NCI-H2171 (cell line): ENCODE data around the gene JAM2.
"Not testable (repeated sequence)": the region's sequence is repeated elsewhere in the genome, so short reads cannot be mapped to it uniquely, and the experiment has no call there.

ENCODE experiments used
- DNase-seq: peaks from one replicate; lab custom pipeline; 2025; lab: John Stamatoyannopoulos, UW

JAM2 gene

DNA sequence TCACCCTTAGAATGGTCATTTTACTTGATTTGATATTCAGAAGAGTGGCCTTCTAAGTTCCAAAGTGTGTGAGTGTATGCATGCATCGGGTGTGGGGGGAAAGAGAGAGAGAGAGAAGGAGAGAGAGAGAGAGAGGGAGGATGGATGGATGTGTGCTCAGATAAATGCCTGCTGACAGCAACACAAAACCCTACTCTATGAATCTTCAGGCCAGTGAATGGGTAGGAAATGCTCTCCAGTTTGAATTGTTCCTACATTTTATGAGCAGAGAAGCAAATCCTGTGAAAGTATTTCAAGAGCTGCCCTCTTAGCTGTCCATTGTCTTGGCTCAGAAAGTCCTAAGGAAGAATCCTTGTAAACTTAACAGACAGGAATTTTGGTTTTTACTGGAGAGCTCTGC lies 7.4 kb downstream of the JAM2 start:
- no peak for DNase-seq

DNA sequence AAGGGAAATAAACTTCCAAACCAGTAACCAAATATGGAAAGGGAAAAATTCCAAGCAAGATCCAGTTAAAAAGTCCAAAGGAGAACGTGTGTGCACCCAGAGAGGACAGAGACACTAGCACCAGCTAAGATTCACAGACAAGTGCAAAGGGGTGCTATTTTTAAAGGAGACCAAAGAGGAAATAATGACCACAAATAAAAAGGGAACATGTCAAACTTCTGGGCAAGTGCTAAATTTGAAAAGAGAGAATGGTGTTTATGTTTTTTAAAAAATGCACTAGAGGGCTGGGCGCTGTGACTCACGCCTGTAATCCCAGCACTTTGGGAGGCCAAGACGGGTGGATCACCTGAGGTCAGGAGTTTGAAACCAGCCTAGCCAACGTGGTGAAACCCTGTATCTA lies 8.6 kb downstream of the JAM2 start:
- DNase-seq, result no peak

DNA sequence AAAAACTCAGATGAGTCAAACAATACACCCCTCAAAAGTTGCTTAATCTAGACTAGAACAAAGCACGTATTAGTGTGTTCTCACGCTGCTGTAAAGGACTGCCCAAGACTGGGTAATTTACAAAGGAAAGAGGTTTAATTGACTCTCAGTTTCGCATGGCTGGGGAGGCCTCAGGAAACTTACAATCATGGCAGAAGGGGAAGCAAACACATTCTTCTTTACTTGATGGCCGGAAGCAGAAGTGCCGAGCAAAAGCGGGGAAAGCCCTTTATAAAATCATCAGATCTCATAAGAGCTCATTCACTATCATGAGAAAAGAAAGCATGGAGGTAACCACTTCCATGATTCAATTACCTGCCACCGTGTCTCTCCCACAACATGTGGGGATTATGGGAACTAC lies 10.1 kb downstream of the JAM2 start:
- DNase-seq, result no peak

DNA sequence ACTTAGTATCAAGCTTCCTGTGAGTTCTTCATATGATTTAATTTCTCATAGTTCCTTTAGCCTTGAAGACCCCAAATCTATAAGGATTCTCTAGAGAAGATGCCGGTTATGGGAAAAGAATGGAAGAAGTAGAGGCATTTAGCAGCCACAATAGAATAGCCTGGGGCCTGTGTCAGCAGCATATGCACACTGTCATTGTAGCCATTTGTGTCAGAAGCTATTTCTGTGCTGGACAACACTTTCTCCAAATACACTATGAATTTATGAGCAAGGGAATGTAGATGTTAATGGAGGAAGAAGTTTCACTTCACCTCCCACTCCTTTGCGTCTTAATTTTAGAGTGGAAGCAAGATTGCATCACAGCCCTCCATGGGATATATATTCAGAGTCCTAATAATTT lies 17.4 kb downstream of the JAM2 start:
- DNase-seq, result no peak

DNA sequence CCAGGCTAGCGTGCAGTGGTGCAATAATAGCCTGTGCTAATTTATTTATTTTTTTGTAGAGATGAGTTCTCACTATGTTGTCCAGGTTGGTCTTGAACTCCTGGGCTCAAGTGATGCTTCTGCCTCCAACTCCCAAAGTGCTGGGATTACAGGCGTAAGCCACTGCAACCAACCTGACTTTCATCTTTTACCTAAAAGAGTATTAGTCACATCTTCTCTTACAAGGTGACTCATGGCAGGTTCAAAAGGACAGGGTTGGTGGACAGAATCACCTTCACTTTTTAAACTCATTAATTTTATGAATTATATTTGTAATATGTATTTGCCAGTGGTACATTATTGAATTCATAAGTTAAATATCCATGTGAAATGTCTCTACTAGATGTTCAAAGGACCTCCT lies 18.1 kb downstream of the JAM2 start:
- DNase-seq, result no peak

DNA sequence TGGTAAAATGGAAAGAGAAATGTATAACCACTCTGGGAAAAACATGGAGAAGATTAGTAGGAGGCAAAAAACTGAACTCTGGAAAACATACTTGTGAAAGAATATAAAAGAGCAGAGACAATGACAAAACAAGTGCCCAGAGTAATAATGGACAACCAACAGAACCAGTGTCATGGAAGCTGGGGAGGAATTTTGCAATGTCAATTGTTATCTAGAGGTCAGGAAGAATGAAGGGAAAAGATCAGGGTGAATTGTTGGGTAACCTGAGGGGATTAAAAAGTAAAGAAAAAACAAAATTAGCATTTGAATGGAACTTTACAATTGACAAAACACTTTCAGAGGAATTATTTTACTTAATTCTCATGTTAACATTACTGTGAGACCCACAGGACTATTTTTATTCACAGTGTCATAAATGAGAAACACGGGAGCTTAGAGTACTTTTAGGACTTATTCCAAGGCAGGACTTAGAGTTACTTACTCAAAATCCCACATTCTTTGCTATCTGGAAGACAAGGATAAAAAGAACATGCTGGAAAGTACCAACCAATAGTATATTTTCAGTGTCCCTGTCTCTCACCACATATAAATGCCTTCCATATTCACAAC lies 19.5 kb downstream of the JAM2 start:
- no peak for DNase-seq

DNA sequence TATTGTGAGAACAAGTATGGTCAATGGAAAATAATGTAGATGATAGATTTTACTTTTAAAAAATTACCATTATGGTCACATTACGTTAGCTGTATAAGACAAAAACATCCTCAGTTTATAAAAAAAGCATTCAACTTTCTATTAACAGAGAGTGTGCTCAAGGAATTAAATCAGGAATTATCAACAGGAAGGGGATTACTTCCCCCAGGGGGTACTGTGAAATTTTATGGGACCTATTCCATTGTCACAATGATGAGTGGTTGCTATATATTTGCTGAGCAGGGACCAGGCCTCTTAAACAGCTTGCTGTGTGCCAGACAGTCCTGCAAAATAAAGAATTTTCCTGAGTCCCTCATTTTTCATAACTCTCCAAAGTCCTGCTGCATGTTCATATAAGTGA lies 21.2 kb downstream of the JAM2 start:
- DNase-seq, result no peak

DNA sequence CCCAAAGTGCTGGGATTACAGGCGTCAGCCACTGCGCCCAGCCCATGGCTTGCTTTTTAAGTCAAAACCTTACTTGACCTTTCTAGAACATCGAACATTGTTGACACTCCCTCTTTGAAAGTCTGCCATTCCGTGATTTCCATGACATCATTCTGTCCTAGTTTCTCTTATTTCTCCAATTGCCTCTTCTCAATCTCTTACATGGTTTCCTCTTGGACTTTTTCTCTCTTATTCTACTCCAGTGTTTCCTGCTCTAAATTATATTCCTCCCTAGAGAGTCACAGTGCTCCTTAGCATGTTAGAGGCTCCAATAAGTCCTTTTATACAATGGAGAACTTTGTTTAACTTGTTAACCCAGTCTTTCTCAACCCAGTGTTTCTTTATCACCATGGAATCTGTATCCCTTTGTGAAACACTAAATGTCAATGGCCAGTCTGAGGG lies 25.5 kb downstream of the JAM2 start:
- DNase-seq, result no peak

DNA sequence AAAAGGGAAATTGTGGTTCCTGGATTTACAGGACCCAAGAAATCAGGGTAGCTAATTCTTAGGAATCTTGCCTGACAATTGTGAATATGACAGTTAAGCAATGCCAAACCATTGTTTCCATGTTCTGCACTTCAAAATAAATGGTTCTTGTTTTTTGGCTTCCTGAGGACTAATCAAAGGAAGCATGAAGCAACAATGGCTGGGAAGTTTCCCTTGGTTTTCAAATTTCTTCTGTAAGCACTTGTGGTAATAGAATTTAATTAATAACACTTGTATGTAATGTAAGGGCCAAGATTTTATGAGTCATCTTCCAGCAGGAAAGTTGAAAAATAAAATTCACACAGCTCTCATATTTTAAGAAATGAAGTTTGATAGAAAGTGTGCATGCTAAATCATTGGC lies 31.7 kb downstream of the JAM2 start:
- DNase-seq, result no peak

DNA sequence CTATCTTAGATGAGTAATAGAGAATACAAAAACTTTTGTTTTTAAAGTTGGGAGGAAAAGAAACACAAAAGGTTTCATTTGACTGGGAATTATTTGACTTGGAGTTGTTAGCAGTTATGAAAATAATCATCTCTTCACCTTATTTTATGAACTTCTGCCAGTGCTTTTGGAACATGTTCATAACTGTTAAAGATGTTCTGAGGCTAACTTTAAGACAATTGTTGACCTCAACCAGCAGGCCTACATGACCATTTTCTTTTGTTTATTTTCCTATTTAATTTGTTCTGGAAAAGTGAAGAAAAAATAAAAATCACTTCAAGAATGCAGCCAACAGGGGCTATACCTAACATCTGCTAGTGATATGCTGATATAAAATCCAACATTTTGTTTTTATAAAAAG lies 37.4 kb downstream of the JAM2 start:
- no peak for DNase-seq

DNA sequence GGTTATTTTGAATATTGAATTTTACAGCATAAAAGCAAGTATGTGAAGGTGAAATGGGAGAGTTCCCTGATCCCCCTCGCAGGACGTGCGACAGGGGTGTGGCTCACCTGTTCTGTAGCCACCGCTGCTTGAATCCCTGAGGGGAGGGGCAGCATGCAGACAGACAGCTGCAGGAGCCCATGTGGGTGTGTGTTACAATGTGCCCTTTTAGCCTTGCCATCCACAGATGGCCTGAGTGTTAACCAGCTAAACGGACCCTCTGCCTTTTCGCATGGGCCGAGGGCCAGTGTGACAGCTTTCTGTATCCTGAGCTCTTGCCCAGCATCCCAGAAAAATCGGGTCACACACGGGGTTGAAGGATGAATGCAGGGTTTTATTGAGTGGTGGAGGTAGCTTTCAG lies 43.3 kb downstream of the JAM2 start:
- no peak for DNase-seq

DNA sequence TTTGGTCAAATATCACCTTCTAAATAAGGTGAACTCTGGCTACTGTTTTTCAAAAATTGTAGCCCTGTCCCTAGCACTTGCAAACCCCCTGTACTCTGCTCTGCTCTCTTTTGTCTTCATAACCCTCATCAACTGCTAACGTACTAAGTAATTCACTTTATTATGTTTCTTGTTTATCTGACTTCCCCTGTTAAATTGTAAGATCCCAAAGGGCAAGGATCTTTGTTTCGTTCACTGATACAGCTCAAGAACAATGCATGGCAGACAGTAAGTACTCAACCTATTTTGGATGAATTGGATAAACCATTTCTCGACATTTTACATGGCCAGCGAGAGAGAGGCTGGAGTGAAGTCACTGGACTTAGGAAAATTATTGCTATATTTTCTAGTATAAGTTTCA lies 48.7 kb downstream of the JAM2 start:
- no peak for DNase-seq

DNA sequence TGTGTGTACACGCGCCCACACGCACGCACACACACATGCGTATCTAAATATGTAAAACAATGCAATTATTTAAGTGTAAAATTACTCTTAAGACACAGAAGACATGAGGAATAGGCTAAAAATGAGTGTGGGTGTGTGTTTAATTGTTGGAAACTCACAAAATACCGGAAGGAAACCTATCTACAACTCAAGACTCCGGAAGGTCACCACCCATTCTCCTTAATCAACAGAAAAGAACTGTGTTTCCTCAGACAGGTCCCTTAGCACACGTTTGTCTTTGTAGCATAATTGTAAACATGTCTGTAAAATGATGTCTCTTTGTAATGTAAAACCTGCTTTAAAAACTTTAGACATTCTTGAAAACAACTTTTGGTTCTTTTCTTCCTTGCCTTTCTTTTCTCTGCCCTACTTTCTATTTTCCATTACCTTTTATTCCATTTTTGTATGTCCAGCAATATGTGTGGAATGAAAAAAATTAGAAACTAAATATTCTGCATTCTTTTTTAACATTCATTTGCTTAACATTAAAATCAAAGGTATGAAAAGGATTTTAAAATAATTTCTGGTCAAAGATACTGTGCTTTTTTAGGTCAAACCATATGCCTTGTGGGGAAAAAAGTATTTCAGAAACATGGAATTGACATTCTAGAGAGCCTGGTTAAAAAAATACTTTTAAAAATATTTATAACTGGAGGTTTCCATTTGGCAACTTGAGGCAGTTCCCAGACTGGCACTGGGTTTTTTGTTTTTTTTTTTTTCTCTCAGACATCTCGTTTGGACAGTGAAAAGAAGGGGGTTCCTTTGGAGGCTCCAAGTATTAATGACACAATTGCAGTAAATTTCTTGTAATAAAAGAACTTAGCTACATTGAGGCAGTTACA lies 49.5 kb downstream of the JAM2 start:
- DNase-seq, result no peak

DNA sequence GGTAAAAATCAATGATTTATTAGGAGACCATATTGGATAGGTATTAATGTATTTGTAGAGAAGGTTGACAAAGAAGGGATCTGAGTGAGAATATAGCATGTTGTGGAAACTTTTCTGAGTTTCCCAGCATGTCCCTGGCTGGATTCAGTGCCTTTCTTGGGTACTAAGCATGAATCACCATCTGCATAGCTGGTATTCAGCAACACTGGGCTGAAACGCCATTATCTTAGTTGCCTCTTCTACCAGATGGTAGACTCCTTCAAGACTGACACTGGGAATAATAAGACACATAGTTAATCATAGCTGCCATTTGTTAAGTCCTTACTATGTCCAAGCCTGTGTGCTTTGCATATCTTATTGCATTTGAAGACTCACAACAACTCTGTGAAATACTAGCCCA lies 50.2 kb downstream of the JAM2 start:
- DNase-seq, result no peak

DNA sequence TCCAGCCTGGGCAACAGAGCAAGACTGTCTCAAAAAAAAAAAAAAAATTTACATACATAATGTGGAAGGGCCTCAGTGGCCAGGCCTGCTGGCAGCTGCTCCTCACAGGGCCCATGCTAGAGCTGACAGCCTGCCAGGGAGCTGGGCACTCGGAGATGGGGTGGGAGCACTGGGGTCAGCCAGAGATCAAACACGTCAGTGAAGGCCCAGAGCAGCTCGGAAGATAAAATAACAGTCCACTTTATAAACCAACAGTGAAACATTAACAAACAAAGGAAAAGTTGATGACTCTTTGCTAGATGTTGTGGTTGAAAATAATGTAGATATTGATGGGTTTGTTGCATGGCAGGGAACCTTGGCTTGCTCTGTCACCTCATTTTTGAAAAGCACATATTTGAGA lies 52.9 kb downstream of the JAM2 start:
- no peak for DNase-seq

DNA sequence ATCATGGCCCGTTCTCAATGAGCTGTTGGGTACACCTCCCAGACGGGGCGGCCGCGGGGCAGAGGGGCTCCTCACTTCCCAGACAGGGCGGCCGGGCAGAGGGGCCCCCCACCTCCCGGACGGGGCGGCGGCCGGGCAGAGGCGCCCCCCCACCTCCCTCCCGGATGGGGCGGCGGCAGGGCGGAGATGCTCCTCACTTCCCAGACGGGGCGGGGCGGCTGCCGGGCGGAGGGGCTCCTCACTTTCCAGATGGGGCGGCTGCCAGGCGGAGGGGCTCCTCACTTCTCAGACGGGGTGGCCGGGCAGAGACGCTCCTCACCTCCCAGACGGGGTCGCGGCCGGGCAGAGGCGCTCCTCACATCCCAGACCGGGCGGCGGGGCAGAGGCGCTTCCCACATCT lies 56.4 kb downstream of the JAM2 start:
- DNase-seq, result not testable (repeated sequence)

DNA sequence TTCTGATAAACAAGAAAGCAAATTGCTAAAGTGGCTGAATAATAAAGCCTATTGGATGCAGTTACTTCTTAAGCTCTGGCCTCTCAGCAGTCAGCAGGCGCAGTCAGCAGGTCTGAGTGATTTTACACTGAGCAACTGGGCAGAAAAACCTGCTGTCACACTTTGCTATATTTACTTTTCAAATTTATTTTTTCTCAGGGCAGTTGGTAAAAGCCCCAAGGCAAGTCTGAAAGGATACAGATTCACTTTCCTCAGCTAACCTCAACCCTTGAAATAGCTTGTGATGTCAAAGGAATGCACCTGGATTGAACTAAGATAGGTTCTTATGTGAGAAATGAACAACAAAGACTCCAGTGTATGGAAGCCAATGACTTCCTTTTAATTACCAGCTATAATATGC lies 61.7 kb downstream of the JAM2 start:
- no peak for DNase-seq

DNA sequence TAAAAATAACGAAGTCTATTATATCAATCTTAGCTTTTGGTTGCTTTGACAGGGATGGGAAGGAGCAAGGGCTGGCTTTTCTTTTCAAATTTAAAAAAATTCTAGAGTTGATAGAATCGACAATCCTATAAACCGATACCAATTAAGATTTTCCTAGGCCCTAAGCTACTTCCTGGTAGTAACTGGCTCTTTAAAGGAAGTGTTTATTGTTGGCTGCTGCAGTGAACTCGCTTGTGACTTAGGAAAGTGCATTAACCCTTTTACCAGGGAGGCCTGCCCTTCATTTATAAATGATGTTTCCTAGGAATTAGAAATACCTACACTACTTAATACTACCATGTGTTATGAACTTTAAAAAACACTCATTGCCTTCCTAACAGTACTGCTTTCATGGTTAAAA lies 62.5 kb downstream of the JAM2 start:
- no peak for DNase-seq

DNA sequence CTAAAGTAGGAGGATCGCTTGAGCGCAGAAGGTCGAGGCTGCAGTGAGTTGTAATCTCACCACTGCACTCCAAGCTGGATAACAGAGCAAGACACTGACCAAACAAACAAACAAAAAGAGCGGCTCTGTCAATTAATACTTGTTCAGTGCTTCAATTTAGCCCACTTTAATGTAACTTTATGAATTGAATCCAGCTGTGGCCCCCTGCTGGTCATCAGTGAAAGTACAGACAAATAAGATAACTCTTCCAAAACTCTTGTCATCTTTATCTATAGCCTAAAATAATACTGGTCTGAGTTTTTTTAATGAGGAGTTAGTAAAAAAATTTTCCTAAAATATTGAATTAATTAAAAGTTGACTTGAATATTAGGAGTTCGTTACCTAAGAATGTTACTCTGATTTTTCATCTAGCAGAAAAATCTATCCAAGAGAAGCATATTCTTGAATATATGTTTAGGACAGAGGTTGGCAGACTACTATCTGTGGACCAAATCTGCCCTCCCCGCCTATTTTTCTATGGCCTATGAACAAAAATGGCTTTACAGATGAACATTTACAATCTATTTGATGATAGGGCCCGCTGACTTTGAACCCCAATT lies 69.5 kb downstream of the JAM2 start:
- no peak for DNase-seq

DNA sequence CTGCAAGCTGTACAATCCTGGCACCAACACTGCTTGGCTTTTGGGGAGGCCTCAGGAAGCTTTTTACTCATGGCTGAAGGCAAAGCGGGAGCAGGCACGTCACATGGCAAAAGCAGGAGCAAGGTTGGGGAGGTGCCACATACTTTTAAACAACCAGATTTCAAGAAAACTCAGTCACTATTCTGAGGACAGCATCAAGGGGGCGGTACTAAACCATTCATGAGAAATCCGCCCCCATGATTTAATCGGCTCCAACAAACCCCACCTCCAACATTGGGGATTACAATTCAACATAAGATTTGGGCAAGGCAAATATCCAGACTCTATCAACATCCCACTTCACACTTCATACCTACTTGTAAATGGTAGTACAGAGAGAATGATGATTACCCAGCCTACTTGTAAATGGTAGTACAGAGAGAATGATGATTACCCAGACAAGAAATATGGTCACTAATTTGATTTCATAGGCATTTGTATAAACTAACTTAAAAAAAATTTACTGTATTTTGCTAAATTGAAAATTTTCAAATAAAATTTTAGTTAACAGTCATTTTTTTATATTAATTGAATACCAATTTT lies 70.7 kb downstream of the JAM2 start:
- DNase-seq, result no peak

DNA sequence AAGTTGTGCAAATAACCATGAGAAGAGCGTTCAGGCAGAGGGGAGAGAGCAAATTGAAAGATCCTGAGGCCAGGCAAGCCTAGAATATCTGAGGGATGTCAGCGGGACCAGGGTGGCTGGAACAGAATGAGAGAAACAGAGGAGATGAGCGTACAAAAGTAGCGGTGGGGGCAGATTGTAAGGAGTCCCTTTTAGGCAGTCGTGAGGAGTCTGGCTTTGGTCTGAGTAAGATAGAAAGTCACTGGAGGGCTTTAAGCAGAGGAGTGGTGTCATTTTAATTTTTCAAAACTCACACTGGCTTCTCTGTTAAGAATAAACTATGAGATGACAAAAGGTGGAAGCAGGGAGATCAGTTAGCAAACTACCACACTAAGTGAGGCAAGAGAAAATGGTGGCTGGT lies 71.5 kb downstream of the JAM2 start:
- DNase-seq, result no peak

DNA sequence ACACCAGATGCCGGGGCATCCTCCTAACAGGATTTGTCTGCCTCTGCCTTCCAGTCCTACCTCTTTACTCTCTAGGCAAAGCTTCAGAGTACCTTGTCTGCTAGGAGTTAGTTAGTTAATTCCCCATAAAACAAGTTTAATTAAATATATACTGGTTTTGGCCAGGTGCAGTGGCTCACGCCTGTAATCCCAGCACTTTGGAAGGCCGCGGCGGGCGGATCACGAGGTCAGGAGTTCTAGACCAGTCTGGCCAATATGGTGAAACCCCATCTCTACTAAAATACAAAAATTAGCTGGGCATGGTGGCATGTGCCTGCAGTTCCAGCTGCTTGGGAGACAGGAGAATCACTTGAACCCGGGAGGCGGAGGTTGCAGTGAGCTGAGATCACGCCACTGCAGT lies 75.0 kb downstream of the JAM2 start:
- not testable (repeated sequence) for DNase-seq
